Cardiac fibroblast (primary cell): Measurements from ENCODE around the gene TYR.
"Not testable (repeated sequence)": the region's sequence is repeated elsewhere in the genome, so short reads cannot be mapped to it uniquely, and the experiment has no call there.

Experiments used
- DNase-seq, 2 donors: peaks; one replicate each; pipeline versions ENCODE4 v3.0.0 to v3.0.0-alpha.2; 2010; ENCODE audit warnings: low read depth in 2 of 2
- H3K4me3 ChIP-seq, 2 donors: replicated peaks in 1 of 2; 1 replicate in 1 of 2; 2 replicates in 1 of 2; pipeline ENCODE4 v1.5.1; 2011; ENCODE audit warnings: low read depth in 2 of 2, low read length in 2 of 2, mild to moderate bottlenecking in 2 of 2, moderate library complexity in 1 of 2
- CTCF ChIP-seq: IDR thresholded peaks from one replicate; pipeline ENCODE4 v1.5.1; 2011; ENCODE audit warnings: low read depth, mild to moderate bottlenecking, low read length, inconsistent platforms

The TYR gene

DNA sequence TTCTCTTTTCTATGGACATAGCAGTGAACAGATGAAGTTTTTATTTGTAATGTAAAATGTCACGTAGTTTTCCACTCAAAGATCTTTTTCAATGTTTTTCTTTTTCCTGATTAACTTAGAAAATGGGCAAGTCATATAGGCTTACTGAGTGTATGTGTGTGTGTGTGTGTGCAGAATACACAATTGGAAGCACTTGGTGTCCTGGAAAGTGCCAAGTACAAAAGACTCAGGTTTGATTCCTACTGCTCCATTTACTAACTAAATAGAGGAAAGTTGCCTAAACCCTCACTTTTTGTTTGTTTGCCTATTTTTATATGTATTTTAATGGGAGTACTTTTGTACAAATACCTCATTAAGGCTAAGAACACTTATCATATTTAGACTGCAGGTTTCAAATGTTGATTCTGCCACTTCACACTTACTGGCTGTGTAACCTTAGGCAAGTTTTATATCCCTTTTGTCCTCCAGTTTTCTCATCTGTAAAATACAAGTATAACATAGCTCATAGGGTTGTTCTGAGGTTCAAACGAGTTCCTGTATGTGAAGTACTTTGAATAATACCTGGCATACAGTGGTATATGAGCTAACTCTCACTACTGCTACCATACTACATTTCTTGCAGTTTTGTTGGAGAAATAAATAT lies 90.1 kb downstream of the TYR start:
- DNase-seq, result no peak
- H3K4me3 ChIP-seq, result no peak overlapping the region
- TF ChIP-seq CTCF, result no peak

DNA sequence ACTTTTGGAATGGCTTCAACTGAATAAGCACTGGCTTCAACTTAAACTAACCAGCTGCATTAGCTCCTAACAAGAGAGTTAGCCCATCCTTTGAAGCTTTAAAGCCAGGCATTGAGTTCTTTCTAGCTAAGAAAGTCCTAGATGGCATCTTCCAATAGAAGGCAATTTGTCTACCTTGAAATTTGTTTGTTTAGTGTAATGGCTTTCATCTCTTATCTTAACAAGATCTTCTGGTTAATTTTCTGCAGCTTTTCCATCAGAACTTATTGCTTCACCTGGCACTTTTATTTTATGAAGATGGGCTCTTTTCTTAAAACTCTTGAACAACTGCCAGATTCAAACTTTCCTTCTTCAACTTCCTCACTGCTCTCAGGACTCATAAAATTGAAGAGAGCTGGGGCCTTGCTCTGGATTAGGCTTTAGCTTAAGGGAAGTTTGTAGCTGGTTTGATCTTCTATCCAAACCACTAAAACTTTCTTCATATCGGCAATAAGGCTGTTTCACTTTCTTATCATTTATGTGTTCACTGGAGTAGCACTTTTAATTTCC lies 94.9 kb downstream of the TYR start:
- not testable (repeated sequence) for H3K4me3 ChIP-seq

DNA sequence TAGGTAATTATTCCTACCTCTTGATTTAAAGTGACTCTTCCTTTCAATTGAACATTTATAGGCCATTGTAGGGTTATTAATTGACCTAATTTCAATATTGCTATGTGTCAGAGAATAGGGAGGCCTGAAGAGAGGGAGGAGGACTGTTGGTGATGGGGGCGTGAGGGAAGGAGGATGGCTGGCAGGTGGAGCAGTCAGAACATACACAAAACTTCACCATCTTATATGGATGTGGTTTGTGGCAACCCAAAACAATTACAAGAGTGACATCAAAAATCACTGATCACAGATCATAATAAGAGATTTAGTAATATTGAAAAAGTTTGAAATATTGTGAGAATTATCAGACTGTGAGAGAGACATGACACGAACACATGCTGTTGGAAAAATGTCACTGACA lies 95.5 kb downstream of the TYR start:
- not testable (repeated sequence) for DNase-seq, H3K4me3 ChIP-seq

More for the DNA sequence above, 94.9 kb downstream of the TYR start:
- DNase-seq, result not testable (repeated sequence)

GRCh38 chr11:89275966-89276365 lies 98.3 kb downstream of the TYR start:
- DNase-seq, result no peak
- no peak for TF ChIP-seq CTCF
- H3K4me3 ChIP-seq, result no peak overlapping the region

- DNase-seq, result no peak
- no peak overlapping the region for H3K4me3 ChIP-seq
- no peak for TF ChIP-seq CTCF
Observed at GRCh38 chr11:89279176-89279575, 101.5 kb downstream of the TYR start.

GRCh38 chr11:89281032-89281677 lies 103.5 kb downstream of the TYR start:
- DNase-seq, H3K4me3 ChIP-seq: not testable (repeated sequence)

DNA sequence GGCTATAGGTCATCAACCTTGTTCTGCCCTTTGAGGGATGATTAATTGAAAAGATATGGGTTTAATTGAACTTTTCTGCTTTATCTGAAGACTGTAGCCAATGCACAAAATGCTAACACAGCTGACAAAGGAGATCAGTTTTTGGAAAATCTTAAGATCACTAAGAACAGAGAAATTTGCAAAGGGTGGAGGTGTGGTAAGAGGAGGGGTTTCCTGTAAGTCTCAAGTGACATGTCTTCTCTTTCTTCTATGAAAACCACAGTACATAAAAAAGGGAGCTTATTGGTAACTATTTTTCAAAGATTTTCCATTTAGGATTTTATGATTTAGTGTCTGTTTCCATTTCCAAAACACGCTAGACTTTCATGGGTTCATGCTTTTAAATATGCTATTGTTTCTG lies 108.9 kb downstream of the TYR start:
- not testable (repeated sequence) for H3K4me3 ChIP-seq, DNase-seq

GRCh38 chr11:89288004-89288403 lies 110.3 kb downstream of the TYR start:
- H3K4me3 ChIP-seq, DNase-seq: not testable (repeated sequence)

DNA sequence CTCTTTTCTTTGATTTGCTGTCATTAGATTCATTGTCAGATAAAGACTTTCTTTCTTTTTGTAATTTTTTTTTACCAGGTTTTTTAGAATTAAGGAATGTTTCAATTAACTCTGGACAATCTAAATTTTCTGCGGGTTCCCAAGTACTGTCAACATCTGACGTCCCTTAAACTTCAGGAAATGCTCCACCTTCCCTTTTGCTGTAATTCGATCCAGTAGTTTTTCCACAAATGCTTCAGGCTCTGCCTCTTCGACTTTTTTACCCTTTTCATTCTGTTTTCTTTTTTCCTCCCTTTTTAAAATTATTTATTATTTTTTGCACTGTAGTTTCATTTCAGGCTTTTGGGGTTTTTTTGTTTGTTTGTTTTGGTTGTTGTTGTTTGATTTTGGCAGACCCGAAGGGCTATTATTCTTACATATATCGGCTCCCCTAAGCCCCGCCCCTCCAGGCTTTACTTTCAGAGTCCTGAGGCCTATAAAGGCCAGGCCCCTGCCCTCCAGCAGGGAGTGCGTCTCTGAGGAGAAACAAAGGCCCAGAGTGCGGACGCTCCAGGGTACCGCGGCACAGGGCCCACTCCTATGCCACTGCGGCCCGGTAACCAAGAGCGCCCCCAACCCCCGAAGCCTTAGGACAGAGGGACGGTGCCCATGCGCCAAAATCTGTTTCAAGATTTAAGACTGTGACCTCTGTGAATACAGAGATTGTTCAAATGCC lies 116.4 kb downstream of the TYR start:
- peak; percentile 19 to 29 for DNase-seq
- H3K4me3 ChIP-seq, result peak overlapping the region in 1 of 2 donors; percentile 14
- TF ChIP-seq CTCF, result no peak

GRCh38 chr11:89295023-89295422 lies 117.3 kb downstream of the TYR start:
- not testable (repeated sequence) for H3K4me3 ChIP-seq, DNase-seq

- H3K4me3 ChIP-seq, result not testable (repeated sequence)
- peak in 1 of 2 donors; percentile 7 for DNase-seq
Observed at GRCh38 chr11:89303029-89303428, 125.4 kb downstream of the TYR start.

GRCh38 chr11:89308272-89308671 lies 130.6 kb downstream of the TYR start:
- not testable (repeated sequence) for H3K4me3 ChIP-seq, DNase-seq

GRCh38 chr11:89309321-89309985 lies 131.8 kb downstream of the TYR start:
- H3K4me3 ChIP-seq, DNase-seq: not testable (repeated sequence)
